OCI-LY7 (cell line): ENCODE measurements around the gene ZMIZ1. TPM values are rescaled to one million over a fixed set of nuclear protein-coding genes. Genes with fewer than 3 reads are reported as not detected.

ENCODE experiments used
- BruUV-seq: library from RNA; stranded (reverse); fragments of 400-500 nt; replicated peaks from 2 replicates; lab custom pipeline; 2021; lab: Mats Ljungman, UMichigan
- CTCF ChIA-PET: fragments of 300-600 bp; sonication (Branson Sonifier 250); formaldehyde crosslinking; loops from one replicate; lab custom pipeline; 2022; ENCODE audit warnings: antibody characterized with exemption; ENCODE audit not compliant: unreplicated experiment; lab: Charles Lee
- POLR2A ChIA-PET: fragments of 300-600 bp; sonication (Branson Sonifier 250); formaldehyde crosslinking; loops from one replicate; lab custom pipeline; 2022; ENCODE audit warnings: antibody characterized with exemption; lab: Charles Lee
- DNase-seq: peaks from one replicate; pipeline ENCODE4 v3.0.0-alpha.2; 2015; ENCODE audit warnings: low spot score
- H2AFZ ChIP-seq: fragments of 200-600 bp; sonication (generic), shearing (Covaris generic); 2 replicates; pipeline ENCODE4 v1.6.1; 2014; ENCODE audit warnings: mild to moderate bottlenecking, antibody characterized with exemption, low read length, moderate library complexity
- H3K27ac ChIP-seq: fragments of 200-600 bp; sonication (generic); 2 replicates; pipeline ENCODE4 v1.5.1; 2014; ENCODE audit warnings: mixed run types, low read depth, mild to moderate bottlenecking, moderate library complexity, low read length, inconsistent platforms; ENCODE audit not compliant: poor library complexity, severe bottlenecking
- H3K36me3 ChIP-seq: fragments of 200-600 bp; sonication (generic); 2 replicates; pipeline ENCODE4 v1.6.1; 2014; ENCODE audit warnings: mild to moderate bottlenecking, antibody characterized with exemption, low read length, moderate library complexity, mixed read lengths; ENCODE audit not compliant: insufficient read depth
- H3K4me1 ChIP-seq: fragments of 200-600 bp; sonication (generic); 2 replicates; pipeline ENCODE4 v1.5.1; 2014; ENCODE audit warnings: mild to moderate bottlenecking, low read length; ENCODE audit not compliant: insufficient read depth, poor library complexity, severe bottlenecking
- H3K4me2 ChIP-seq: fragments of 200-600 bp; sonication (generic); 2 replicates; pipeline ENCODE4 v1.6.1; 2014; ENCODE audit warnings: mild to moderate bottlenecking, low read length
- H3K4me3 ChIP-seq: fragments of 200-600 bp; sonication (generic); 2 replicates; pipeline ENCODE4 v1.5.1; 2014; ENCODE audit warnings: mild to moderate bottlenecking, low read depth, low read length; ENCODE audit not compliant: poor library complexity, severe bottlenecking
- H3K79me2 ChIP-seq: fragments of 200-600 bp; sonication (generic); 2 replicates; pipeline ENCODE4 v1.6.1; 2016; ENCODE audit warnings: low read depth, mild to moderate bottlenecking, low read length, moderate library complexity, mixed read lengths; ENCODE audit not compliant: insufficient read depth
- H3K9me2 ChIP-seq: fragments of 200-600 bp; sonication (generic); 2 replicates; pipeline ENCODE4 v1.6.1; 2016; ENCODE audit warnings: mild to moderate bottlenecking, low read length, mixed read lengths; ENCODE audit not compliant: insufficient read depth
- H3K9me3 ChIP-seq: fragments of 200-600 bp; sonication (generic); 2 replicates; pipeline ENCODE4 v1.6.1; 2014; ENCODE audit warnings: mild to moderate bottlenecking, mixed run types, low read length, mixed read lengths
- H4K20me1 ChIP-seq: fragments of 200-600 bp; sonication (generic); 2 replicates; pipeline ENCODE4 v1.6.1; 2014; ENCODE audit warnings: mild to moderate bottlenecking, antibody characterized with exemption, low read length, moderate library complexity, mixed read lengths; ENCODE audit not compliant: insufficient read depth
- EZH2phosphoT487 ChIP-seq: fragments of 200-600 bp; sonication (generic); IDR thresholded peaks from 2 replicates; pipeline ENCODE4 v1.6.1; 2018; ENCODE audit warnings: low read depth, borderline replicate concordance, mild to moderate bottlenecking, mixed run types, antibody characterized with exemption, low read length, moderate library complexity, mixed read lengths
- intact Hi-C: fragments of 100-400 bp; cut with micrococcal nuclease; formaldehyde crosslinking; loops from one replicate; pipeline ENCODE4 v1.10.0; 2022; ENCODE audit not compliant: unreplicated experiment
- total RNA-seq, 2 experiments: library from RNA; depleted of rRNA in 1 of 2; stranded (reverse); fragments of >200 nt in 1 of 2; shearing (Covaris generic) in 1 of 2; gene quantifications; 2 replicates each; pipeline ENCODE4 v1.2.3, GENCODE V29; 2014 to 2022
- TF ChIP-seq, protein P1 (sequence below): fragments of 200-600 bp; sonication (generic); conservative IDR thresholded peaks from 2 replicates; pipeline ENCODE4 v1.5.1; 2014; ENCODE audit warnings: mild to moderate bottlenecking, antibody characterized with exemption, low read length, moderate library complexity, mixed read lengths

ZMIZ1 gene
- total RNA-seq, 2 experiments from 2014 or later: 20.4 to 66.9 TPM

DNA sequence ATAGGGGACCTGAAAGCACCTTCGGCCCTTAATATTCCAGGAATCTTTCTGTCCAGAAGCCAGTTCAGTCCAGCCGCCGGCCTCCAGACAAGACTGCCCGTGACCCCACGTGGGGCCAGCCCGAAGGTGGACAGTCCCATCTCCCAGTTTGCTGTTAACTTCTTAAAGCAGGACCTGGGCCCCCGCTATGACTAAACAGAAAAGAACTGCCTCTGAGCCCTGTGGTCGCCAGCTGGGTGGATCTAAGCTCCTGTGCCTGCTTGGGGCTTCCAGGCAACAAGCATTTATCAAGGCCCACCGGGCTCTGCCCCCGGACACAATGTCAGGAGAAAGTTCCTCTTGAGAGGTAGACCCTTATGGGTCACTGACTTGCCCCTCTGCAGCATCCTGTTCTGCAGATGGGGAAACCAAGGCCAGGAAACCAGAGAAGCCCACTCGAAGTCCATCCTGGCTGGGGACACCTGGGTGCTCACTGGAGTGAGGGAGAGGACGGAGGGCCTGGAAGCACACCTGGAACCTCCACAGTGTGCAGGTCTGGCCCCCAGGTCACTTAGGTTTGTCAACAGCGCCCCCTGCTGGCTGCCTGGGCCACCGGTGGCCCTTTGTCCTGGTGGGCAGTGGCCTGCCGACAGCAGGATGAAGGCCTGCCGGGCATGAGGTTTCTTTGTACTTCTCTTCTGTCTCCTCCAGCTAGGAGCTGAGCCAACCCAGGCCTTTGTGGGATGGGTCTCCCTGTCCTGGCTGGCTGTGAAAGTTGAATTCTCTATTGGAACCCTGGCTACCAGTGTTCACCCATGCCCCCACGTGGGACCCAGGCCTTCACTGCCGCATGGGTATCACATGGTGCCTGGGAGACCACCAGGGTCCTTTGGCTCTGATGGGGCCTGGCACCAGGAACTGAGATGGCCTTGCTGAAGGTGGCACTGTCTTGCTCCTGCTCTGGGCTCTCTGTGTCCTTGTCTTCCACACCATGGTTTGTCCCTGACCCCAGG, 128.0 kb downstream of the ZMIZ1 start:
- H3K36me3 ChIP-seq: no peaks in the 10 kb centered on the region
- no peak overlapping the region for H3K4me3 ChIP-seq
- intact Hi-C loops: loop anchor here (1.0 to 10.0 kb wide), 6 partner anchors 359 to 1149 kb away; no protein-coding TSS in a partner anchor
- no peaks in the 10 kb centered on the region for H3K9me3 ChIP-seq
- no peak overlapping the region for H3K4me2 ChIP-seq
- ChIA-PET CTCF (no interaction called here), POLR2A (interaction anchor here (0.7 kb wide), 1 partner anchor 1276 kb away, joined by 3 read pairs; no protein-coding TSS in a partner anchor)
- peaks cover 29% of the 10 kb centered on the region for H3K4me1 ChIP-seq
- H4K20me1 ChIP-seq: peaks cover 4% of the 10 kb centered on the region; the same call in 1 of the 2 replicates
- BruUV-seq: no TSS peak
- no peaks in the 10 kb centered on the region for H3K9me2 ChIP-seq
- TF ChIP-seq, protein P1, sequence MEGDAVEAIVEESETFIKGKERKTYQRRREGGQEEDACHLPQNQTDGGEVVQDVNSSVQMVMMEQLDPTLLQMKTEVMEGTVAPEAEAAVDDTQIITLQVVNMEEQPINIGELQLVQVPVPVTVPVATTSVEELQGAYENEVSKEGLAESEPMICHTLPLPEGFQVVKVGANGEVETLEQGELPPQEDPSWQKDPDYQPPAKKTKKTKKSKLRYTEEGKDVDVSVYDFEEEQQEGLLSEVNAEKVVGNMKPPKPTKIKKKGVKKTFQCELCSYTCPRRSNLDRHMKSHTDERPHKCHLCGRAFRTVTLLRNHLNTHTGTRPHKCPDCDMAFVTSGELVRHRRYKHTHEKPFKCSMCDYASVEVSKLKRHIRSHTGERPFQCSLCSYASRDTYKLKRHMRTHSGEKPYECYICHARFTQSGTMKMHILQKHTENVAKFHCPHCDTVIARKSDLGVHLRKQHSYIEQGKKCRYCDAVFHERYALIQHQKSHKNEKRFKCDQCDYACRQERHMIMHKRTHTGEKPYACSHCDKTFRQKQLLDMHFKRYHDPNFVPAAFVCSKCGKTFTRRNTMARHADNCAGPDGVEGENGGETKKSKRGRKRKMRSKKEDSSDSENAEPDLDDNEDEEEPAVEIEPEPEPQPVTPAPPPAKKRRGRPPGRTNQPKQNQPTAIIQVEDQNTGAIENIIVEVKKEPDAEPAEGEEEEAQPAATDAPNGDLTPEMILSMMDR: peak; percentile 95
- TF ChIP-seq EZH2phosphoT487: no peak
- no peak overlapping the region for H2AFZ ChIP-seq
- no peak overlapping the region for H3K27ac ChIP-seq
- no peaks in the 10 kb centered on the region for H3K79me2 ChIP-seq
- DNase-seq: peak; percentile 76

DNA sequence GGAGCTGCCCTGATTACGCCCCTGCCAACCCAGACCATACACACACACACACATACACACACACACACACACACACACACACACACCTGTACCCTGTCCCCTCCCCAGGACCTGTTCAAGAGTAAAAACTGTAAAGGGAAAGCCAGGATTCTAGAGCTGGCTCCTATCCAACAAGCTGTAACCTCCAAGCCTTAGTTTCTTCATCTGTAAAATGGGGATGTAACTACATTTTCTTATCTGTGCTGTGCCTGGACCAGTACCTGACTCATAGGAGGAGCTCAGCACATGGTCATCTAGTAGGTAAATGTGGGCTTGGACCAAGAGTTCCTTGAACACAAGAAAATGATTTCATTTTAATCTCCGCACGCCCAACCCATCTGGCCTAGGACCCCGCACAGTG, 128.8 kb downstream of the ZMIZ1 start:
- POLR2A ChIA-PET: no interaction called here
- no peak overlapping the region for H3K27ac ChIP-seq
- no TSS peak for BruUV-seq
- no peaks in the 10 kb centered on the region for H3K36me3 ChIP-seq
- no peak for TF ChIP-seq EZH2phosphoT487
- TF ChIP-seq, protein P1: no peak
- H3K4me1 ChIP-seq: peaks cover 23% of the 10 kb centered on the region
- no peaks in the 10 kb centered on the region for H3K9me2 ChIP-seq
- intact Hi-C loops: loop anchor here (1.0 to 10.0 kb wide), 6 partner anchors 360 to 1150 kb away; no protein-coding TSS in a partner anchor
- peaks cover 4% of the 10 kb centered on the region; the same call in 1 of the 2 replicates for H4K20me1 ChIP-seq
- no peaks in the 10 kb centered on the region for H3K9me3 ChIP-seq
- DNase-seq: no peak
- H3K79me2 ChIP-seq: no peaks in the 10 kb centered on the region
- CTCF ChIA-PET: no interaction called here
- no peak overlapping the region for H2AFZ ChIP-seq
- no peak overlapping the region for H3K4me2 ChIP-seq
- H3K4me3 ChIP-seq: no peak overlapping the region
